Measurements from ENCODE around the gene COL23A1. TPM values are rescaled to one million over a fixed set of nuclear protein-coding genes. Genes with fewer than 3 reads are reported as not detected.

Gene COL23A1
- total and polyA plus RNA-seq, 2 experiments from 2014 or later, result 1.1 to 5.1 TPM

DNA sequence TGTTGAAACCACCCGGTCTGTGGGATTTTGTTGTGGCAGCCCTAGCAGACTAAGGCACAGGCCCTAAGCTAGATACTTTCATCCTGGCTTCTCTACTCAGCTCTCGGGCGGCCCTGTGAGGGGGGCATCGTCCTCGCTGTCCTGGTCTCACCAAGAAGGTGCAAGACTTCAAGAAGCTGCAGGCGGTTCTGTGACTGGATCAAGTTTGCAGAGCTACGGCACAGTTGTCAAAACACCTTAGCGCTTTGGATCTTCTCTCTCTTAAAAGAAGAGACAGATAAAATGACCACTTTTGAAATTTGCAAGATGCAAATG, 238.2 kb downstream of the COL23A1 start:
- Histone ChIP-seq H3K4me3 (no peak overlapping the region), H3K4me1 (ENCODE audit: insufficient read depth) (peaks cover 12% of the 10 kb centered on the region), H3K4me2 (no peak overlapping the region), H4K20me1 (ENCODE audit: insufficient read depth, poor library complexity, severe bottlenecking) (no peaks in the 10 kb centered on the region), H3K79me2 (no peaks in the 10 kb centered on the region), H3K9me3 (ENCODE audit: low read depth) (no peaks in the 10 kb centered on the region), H3K27ac (no peak overlapping the region), H3K36me3 (replicated peaks; ENCODE audit: insufficient read depth, low read depth) (no peaks in the 10 kb centered on the region), H2AFZ (no peak overlapping the region), H3K27me3 (no peaks in the 10 kb centered on the region), H3K9me2 (replicated peaks; ENCODE audit: insufficient read depth) (no peaks in the 10 kb centered on the region)
- no peak for DNase-seq (ENCODE audit: low spot score)
- TF ChIP-seq, protein P1, sequence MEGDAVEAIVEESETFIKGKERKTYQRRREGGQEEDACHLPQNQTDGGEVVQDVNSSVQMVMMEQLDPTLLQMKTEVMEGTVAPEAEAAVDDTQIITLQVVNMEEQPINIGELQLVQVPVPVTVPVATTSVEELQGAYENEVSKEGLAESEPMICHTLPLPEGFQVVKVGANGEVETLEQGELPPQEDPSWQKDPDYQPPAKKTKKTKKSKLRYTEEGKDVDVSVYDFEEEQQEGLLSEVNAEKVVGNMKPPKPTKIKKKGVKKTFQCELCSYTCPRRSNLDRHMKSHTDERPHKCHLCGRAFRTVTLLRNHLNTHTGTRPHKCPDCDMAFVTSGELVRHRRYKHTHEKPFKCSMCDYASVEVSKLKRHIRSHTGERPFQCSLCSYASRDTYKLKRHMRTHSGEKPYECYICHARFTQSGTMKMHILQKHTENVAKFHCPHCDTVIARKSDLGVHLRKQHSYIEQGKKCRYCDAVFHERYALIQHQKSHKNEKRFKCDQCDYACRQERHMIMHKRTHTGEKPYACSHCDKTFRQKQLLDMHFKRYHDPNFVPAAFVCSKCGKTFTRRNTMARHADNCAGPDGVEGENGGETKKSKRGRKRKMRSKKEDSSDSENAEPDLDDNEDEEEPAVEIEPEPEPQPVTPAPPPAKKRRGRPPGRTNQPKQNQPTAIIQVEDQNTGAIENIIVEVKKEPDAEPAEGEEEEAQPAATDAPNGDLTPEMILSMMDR (IDR thresholded peaks at IDR 0.05; ENCODE audit: poor library complexity), result no peak
- TF ChIP-seq EZH2 (IDR thresholded peaks at IDR 0.05; ENCODE audit: borderline replicate concordance) (no peak), EZH2phosphoT487 (IDR thresholded peaks at IDR 0.05; ENCODE audit: low read depth, severe bottlenecking, unreplicated experiment) (no peak)
- 94% methylated on average over 8 of the region's 8 CpGs for WGBS (ENCODE audit: low lambda C conversion rate, missing lambda C conversion rate)

DNA sequence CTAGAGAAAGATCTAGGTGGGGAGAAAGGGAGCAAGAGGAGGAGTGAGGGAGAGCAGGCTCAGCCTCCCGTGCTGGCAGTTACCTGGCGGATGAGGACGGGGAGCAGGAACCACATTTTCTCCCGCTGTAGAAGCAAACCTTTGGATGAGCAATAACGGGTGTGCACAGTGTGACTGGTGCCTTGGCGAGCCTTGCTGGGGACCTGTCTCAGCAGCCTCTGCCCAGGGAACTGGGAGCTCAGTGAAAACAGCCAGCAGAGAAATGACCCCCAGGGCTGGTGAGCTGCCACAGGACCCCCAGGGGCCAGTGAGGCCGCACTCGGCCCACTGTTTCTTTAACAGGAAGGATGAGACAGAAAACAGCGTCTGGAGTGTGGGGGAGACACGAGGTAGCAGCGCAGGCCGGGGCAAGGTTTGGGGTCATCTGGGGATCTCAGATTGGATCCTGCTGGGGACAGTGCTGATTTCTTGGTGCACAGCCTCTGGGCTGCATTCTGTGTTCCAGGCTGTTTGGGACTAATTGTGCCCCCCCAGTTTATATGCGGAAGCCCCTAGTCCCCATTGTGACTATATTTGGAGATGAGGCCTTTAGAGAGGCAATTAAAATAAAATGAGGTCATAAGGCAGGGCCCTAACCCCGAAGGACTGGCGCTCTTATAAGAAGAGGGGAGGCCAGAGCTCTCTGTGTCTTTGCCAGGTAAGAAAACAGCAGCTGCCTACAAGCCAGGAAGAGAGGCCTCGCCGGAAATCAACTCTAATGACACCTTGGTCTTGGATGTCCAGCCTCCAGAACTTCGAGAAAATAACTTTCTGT, 238.8 kb downstream of the COL23A1 start:
- Histone ChIP-seq H2AFZ (no peak overlapping the region), H3K36me3 (replicated peaks; ENCODE audit: insufficient read depth, low read depth) (no peaks in the 10 kb centered on the region), H3K4me3 (no peak overlapping the region), H3K27me3 (no peaks in the 10 kb centered on the region), H3K27ac (no peak overlapping the region), H3K4me2 (no peak overlapping the region), H4K20me1 (ENCODE audit: insufficient read depth, poor library complexity, severe bottlenecking) (no peaks in the 10 kb centered on the region), H3K9me2 (replicated peaks; ENCODE audit: insufficient read depth) (no peaks in the 10 kb centered on the region), H3K4me1 (ENCODE audit: insufficient read depth) (peaks cover 7% of the 10 kb centered on the region), H3K9me3 (ENCODE audit: low read depth) (no peaks in the 10 kb centered on the region), H3K79me2 (no peaks in the 10 kb centered on the region)
- 84% methylated on average over 18 of the region's 18 CpGs for WGBS (ENCODE audit: low lambda C conversion rate, missing lambda C conversion rate)
- TF ChIP-seq EZH2 (IDR thresholded peaks at IDR 0.05; ENCODE audit: borderline replicate concordance) (no peak), EZH2phosphoT487 (IDR thresholded peaks at IDR 0.05; ENCODE audit: low read depth, severe bottlenecking, unreplicated experiment) (no peak)
- TF ChIP-seq, protein P1 (IDR thresholded peaks at IDR 0.05; ENCODE audit: poor library complexity), result no peak
- no peak for DNase-seq (ENCODE audit: low spot score)

DNA sequence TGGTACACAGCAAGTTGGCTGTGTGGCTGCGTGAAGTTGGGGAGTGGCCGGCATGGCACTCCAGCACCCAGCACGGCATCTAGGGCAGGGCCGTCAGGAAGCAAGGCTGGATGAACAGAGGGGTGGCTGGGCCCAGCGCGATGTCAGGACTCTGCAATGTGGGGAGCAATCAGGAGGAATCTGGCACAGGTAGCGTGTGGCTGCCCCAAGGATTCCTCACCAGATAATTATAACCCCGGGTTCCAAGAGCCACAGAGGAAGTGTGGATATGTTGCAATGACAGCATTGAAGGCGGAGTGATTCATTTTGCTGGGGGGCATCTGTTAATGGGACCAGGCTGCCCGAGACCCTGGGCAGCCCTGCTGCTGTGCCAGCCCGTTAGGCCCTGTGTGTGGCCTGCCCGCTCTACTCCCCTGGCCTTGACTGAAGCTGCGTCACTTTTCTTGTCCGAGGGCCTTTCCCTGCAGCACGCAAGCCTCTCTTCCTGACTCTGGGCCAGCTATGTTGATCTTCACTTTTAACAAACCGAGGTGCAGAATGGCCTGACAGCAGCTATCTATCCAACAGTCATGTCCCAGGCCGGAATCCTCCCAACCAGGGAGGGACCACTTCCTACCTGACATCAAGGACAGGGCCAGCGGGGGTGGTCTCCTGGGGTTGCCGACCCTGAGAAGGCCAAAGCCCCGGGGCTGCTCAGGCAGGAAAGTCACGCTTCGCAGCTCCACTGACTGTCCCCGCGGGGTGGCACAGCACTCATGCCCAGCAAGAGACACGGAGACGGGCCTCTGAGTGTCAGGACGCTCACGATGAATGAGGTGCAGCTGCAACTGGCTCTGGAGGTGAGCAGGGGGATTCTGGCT, 239.6 kb downstream of the COL23A1 start:
- DNase-seq (ENCODE audit: low spot score), result no peak
- WGBS (ENCODE audit: low lambda C conversion rate, missing lambda C conversion rate), result 87% methylated on average over 26 of the region's 28 CpGs
- no peaks in the 10 kb centered on the region for H3K27me3 ChIP-seq
- H3K4me3 ChIP-seq, result no peak overlapping the region
- no peaks in the 10 kb centered on the region for H3K4me1 ChIP-seq (ENCODE audit: insufficient read depth)
- TF ChIP-seq, protein P1 (IDR thresholded peaks at IDR 0.05; ENCODE audit: poor library complexity), result no peak
- TF ChIP-seq EZH2 (IDR thresholded peaks at IDR 0.05; ENCODE audit: borderline replicate concordance), result no peak
- no peak for TF ChIP-seq EZH2phosphoT487 (IDR thresholded peaks at IDR 0.05; ENCODE audit: low read depth, severe bottlenecking, unreplicated experiment)
- H2AFZ ChIP-seq, result no peak overlapping the region
- H4K20me1 ChIP-seq (ENCODE audit: insufficient read depth, poor library complexity, severe bottlenecking), result no peaks in the 10 kb centered on the region
- H3K9me2 ChIP-seq (replicated peaks; ENCODE audit: insufficient read depth), result no peaks in the 10 kb centered on the region
- H3K27ac ChIP-seq, result no peak overlapping the region
- H3K36me3 ChIP-seq (replicated peaks; ENCODE audit: insufficient read depth, low read depth), result no peaks in the 10 kb centered on the region
- H3K79me2 ChIP-seq, result no peaks in the 10 kb centered on the region
- H3K4me2 ChIP-seq, result no peak overlapping the region
- H3K9me3 ChIP-seq (ENCODE audit: low read depth), result no peaks in the 10 kb centered on the region

Data from hepatocyte (in vitro differentiated cells).